COLO668 (cell line): Measurements from ENCODE around the gene OTOGL.
"Not testable (repeated sequence)": the region's sequence is repeated elsewhere in the genome, so short reads cannot be mapped to it uniquely, and the experiment has no call there.

Experiments
- DNase-seq: peaks from one replicate; lab custom pipeline; 2025; ENCODE audit not compliant: unreplicated experiment; lab: John Stamatoyannopoulos, UW

OTOGL gene

GRCh38 chr12:80272387-80272915 lies 173.1 kb downstream of the OTOGL start:
- no peak for DNase-seq

- DNase-seq: no peak
Measured at GRCh38 chr12:80273144-80273543, 173.8 kb downstream of the OTOGL start.

GRCh38 chr12:80277732-80278131 lies 178.4 kb downstream of the OTOGL start:
- DNase-seq: no peak

GRCh38 chr12:80282226-80282625 lies 182.9 kb downstream of the OTOGL start:
- no peak for DNase-seq

- DNase-seq: no peak
Measured at GRCh38 chr12:80282761-80283160, 183.4 kb downstream of the OTOGL start.

- no peak for DNase-seq
Measured at GRCh38 chr12:80291108-80291754, 191.9 kb downstream of the OTOGL start.

GRCh38 chr12:80293347-80293746 lies 194.0 kb downstream of the OTOGL start:
- DNase-seq: no peak

GRCh38 chr12:80293759-80294158 lies 194.4 kb downstream of the OTOGL start:
- DNase-seq: no peak

GRCh38 chr12:80299219-80299618 lies 199.9 kb downstream of the OTOGL start:
- no peak for DNase-seq

- DNase-seq: no peak
Measured at GRCh38 chr12:80299976-80300375, 200.6 kb downstream of the OTOGL start.

GRCh38 chr12:80307436-80307835 lies 208.1 kb downstream of the OTOGL start:
- not testable (repeated sequence) for DNase-seq

- DNase-seq: no peak
Measured at GRCh38 chr12:80313209-80313608, 213.9 kb downstream of the OTOGL start.

- no peak for DNase-seq
Measured at GRCh38 chr12:80314741-80315140, 215.4 kb downstream of the OTOGL start.

- no peak for DNase-seq
Measured at GRCh38 chr12:80316222-80316621, 216.9 kb downstream of the OTOGL start.

GRCh38 chr12:80317307-80317706 lies 218.0 kb downstream of the OTOGL start:
- no peak for DNase-seq

- DNase-seq: no peak
Measured at GRCh38 chr12:80317899-80318298, 218.6 kb downstream of the OTOGL start.

- no peak for DNase-seq
Measured at GRCh38 chr12:80320121-80320678, 220.9 kb downstream of the OTOGL start.

- DNase-seq: no peak
Measured at GRCh38 chr12:80321653-80322052, 222.3 kb downstream of the OTOGL start.

GRCh38 chr12:80325167-80325959 lies 226.0 kb downstream of the OTOGL start:
- DNase-seq: no peak

- DNase-seq: no peak
Measured at GRCh38 chr12:80332827-80333226, 233.5 kb downstream of the OTOGL start.

- no peak for DNase-seq
Measured at GRCh38 chr12:80352474-80352873, 253.1 kb downstream of the OTOGL start.

GRCh38 chr12:80353254-80353653 lies 253.9 kb downstream of the OTOGL start:
- DNase-seq: no peak
